GM10248 (cell line): Measurements from ENCODE around the gene PUM2.
A peak's percentile ranks its signal among the peaks of the same experiment; 100 is the strongest.

Experiments
- CTCF ChIA-PET: fragments of 300-600 bp; sonication (Branson Sonifier 250); formaldehyde crosslinking; extraction: SDS; loops from one replicate; lab custom pipeline; 2021; ENCODE audit warnings: antibody characterized with exemption; lab: Yijun Ruan, JAX
- POLR2A ChIA-PET: fragments of 350-650 bp; sonication (Branson Sonifier 250); formaldehyde crosslinking; extraction: SDS; loops from one replicate; lab custom pipeline; 2020; ENCODE audit warnings: antibody characterized with exemption; lab: Yijun Ruan, JAX
- DNase-seq: peaks from one replicate; pipeline ENCODE4 v3.0.0; 2012; ENCODE audit errors: extremely low spot score
- TF ChIP-seq, protein P1 (sequence below): IDR thresholded peaks from 2 replicates; pipeline ENCODE4 v1.5.1; 2012; ENCODE audit warnings: mild to moderate bottlenecking, low read depth; ENCODE audit errors: extremely low read depth, missing control alignments, control extremely low read depth

The PUM2 gene, protein sequence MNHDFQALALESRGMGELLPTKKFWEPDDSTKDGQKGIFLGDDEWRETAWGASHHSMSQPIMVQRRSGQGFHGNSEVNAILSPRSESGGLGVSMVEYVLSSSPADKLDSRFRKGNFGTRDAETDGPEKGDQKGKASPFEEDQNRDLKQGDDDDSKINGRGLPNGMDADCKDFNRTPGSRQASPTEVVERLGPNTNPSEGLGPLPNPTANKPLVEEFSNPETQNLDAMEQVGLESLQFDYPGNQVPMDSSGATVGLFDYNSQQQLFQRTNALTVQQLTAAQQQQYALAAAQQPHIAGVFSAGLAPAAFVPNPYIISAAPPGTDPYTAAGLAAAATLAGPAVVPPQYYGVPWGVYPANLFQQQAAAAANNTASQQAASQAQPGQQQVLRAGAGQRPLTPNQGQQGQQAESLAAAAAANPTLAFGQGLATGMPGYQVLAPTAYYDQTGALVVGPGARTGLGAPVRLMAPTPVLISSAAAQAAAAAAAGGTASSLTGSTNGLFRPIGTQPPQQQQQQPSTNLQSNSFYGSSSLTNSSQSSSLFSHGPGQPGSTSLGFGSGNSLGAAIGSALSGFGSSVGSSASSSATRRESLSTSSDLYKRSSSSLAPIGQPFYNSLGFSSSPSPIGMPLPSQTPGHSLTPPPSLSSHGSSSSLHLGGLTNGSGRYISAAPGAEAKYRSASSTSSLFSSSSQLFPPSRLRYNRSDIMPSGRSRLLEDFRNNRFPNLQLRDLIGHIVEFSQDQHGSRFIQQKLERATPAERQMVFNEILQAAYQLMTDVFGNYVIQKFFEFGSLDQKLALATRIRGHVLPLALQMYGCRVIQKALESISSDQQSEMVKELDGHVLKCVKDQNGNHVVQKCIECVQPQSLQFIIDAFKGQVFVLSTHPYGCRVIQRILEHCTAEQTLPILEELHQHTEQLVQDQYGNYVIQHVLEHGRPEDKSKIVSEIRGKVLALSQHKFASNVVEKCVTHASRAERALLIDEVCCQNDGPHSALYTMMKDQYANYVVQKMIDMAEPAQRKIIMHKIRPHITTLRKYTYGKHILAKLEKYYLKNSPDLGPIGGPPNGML

DNA sequence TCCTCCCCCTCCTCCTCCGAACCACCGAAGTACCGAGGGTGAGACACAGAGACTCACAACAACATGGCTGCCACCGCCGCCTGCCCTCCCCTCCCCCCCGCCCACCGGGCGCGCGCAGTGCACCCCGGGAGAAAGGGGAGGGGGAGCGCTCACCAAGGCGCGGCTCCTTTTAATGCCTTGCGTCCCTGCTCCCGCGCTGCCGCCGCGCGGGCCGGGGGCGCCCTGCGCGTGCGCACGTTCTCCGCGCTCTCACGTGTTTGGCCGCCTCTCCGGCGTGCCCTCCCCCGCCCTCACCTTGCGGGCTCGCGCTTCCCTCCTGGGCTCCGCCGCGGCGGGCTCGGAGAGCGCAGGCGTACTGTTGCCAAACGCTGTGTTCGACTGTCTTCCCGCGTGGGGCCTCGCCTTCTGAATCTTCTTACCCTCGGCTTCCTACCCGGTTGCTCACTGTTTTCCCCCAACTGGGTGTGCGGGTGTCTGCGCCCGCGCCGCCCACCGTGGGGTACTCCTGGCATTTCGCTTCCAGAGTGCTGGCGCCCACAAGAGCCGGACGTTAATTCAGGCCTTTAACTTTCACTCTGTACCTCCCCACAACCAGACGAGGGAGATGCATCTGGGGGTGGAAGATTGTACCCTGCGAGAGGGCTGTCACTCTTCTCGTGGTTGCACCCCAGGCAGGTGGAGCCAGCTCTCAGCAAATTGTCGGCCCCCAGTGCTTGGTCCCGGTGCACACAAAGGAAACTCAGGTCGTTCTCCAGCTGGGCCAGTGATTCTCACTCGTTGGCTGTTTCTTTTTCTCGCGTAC lies at the start of gene PUM2:
TSS of gene PUM2 (minus strand) at position 92 of the 802 bp plus-strand sequence. CDS start 23,484 bp downstream, outside the sequence.
- DNase-seq = peak; percentile 96
- POLR2A ChIA-PET = interaction anchor here (0.8 to 1.1 kb wide), 3 partner anchors 9 to 99 kb away, joined by 3 read pairs; partner anchors contain the start of gene RHOB
- TF ChIP-seq, protein P1, sequence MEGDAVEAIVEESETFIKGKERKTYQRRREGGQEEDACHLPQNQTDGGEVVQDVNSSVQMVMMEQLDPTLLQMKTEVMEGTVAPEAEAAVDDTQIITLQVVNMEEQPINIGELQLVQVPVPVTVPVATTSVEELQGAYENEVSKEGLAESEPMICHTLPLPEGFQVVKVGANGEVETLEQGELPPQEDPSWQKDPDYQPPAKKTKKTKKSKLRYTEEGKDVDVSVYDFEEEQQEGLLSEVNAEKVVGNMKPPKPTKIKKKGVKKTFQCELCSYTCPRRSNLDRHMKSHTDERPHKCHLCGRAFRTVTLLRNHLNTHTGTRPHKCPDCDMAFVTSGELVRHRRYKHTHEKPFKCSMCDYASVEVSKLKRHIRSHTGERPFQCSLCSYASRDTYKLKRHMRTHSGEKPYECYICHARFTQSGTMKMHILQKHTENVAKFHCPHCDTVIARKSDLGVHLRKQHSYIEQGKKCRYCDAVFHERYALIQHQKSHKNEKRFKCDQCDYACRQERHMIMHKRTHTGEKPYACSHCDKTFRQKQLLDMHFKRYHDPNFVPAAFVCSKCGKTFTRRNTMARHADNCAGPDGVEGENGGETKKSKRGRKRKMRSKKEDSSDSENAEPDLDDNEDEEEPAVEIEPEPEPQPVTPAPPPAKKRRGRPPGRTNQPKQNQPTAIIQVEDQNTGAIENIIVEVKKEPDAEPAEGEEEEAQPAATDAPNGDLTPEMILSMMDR = no peak
- CTCF ChIA-PET = interaction anchor here (0.8 to 2.6 kb wide), 6 partner anchors 9 to 300 kb away, joined by 3 to 7 read pairs (median 6); partner anchors contain the start of gene HS1BP3

DNA sequence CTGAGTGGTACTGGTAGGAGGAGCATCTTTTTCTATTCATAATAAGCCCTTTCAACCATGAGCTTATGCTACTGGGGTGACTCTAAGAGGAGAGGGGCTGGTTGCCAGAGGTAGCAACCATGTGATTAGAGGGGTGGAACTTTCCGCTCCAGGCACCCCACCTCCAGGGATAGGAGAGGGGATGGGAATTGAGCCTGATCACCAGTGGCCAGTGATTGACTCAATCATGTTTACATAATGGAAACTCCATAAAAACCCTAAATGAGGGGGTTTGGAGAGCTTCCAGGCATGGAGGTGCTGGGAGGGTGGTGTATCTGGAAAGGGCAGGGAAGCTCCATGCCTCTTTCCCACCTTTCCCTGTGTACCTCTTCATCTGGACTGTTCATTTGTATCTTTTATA lies 49.7 kb upstream of the PUM2 start:
- DNase-seq = no peak
- CTCF ChIA-PET = interaction anchor here (0.8 to 5.5 kb wide), 8 partner anchors 9 to 248 kb away, joined by 3 to 42 read pairs (median 4); no protein-coding TSS in a partner anchor
- TF ChIP-seq, protein P1 = no peak
- POLR2A ChIA-PET = no interaction called here

DNA sequence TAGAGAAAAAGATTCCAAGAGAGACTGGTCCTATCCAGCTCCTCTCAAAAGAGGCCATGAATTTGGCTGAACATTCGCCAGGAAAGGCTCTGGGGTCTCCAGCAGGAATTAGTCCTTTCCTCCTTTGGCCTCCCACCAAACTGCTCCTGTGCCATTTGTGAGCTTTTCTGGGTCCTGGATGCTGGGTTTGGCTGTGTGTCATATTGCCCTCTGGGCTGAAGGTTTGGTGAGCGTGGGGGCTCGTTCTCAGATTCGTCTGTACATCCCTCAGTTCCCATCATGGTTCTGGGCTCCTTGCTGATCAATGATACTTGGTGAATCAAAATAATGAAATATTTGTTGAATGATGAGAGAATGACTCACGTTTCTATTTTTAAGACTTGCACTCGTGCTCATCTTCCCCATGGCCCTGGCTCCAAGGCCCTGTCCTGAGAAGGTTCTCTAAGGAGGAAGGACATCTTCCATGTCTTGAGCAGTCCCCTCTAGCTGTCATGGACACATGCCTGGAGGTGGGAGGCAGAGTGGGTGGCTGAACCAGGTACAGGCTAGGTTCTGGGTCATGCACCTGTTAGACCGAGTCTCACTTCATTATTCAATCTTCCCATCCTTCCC lies 48.4 kb upstream of the PUM2 start:
- DNase-seq = no peak
- ChIA-PET POLR2A (no interaction called here), CTCF (interaction anchor here (1.8 to 5.5 kb wide), 3 partner anchors 10 to 249 kb away, joined by 4 to 42 read pairs (median 5); no protein-coding TSS in a partner anchor)
- TF ChIP-seq, protein P1 = no peak

DNA sequence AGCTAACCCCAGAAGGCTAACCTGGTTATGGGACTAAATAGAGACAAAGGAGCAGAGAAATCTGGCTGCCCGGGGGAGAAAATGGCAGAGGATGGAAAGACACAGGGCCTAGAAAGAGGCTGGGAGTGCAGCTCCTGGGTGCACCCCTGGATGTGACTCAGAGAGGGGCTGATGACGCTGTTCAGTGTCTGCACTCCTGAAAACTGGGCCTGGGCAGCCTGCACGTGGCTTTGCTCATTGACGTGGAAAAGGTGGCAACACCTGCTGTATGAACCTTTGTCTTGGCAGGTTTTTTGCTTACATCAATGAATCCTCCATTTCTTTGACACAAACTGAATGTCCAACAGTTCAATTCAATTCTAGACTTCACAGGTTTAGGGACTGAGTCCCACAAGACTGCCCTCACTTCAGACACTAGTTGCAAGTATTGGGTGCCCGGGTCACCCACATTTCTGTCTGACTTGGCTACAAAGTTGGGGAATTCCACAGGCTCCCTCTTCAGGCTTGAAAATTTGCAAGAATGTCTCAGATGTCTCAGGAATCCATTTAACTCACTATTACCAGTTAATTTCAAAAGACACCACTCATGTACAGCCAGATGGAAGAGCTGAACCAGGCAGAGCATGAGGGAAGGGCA lies 47.3 kb upstream of the PUM2 start:
- no peak for DNase-seq
- TF ChIP-seq, protein P1 = no peak
- POLR2A ChIA-PET = no interaction called here
- CTCF ChIA-PET = interaction anchor here (1.8 to 5.5 kb wide), 3 partner anchors 11 to 41 kb away, joined by 4 to 42 read pairs (median 7); no protein-coding TSS in a partner anchor

DNA sequence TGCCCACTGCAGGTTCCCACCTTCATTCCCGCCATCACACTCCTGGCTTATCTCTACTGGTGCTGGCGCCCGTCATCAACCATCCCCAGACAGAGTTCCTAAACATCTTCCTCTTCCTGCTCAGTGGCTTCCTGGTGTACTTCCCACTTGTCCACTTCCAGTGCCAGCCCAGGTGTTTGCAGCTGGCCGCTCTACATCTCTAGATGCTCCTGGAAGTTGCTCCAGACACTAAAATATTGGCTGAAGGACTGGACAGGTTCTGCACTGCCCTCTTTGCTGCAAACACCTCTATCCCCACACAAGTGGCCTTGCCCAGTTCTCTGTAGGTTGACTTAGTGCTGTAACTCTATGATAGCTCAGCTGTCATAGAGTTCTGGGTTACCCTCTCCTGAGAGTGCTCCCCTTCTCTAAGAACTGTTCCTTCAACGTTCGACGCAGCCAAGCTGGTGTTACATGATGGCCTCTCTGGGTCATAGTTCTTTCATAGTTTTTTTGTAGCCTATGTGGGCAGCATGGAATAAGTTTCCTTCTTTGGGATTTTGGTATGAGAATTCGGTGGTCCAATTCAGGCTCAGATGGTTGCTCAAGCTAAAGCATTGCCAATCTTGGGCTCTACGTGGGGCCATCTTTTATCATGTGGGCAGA lies 45.8 kb upstream of the PUM2 start:
- DNase-seq = no peak
- POLR2A ChIA-PET = no interaction called here
- CTCF ChIA-PET = interaction anchor here (0.7 to 5.5 kb wide), 8 partner anchors 9 to 293 kb away, joined by 3 to 42 read pairs (median 3); no protein-coding TSS in a partner anchor
- TF ChIP-seq, protein P1 = no peak
